ENCODE data around the gene FRMD3.
A peak's percentile ranks its signal among the peaks of the same experiment; 100 is the strongest.

The FRMD3 gene

GRCh38 chr9:83235526-83235925 is 302.7 kb downstream of the FRMD3 start:
- no peak for DNase-seq (ENCODE audit: low read depth)
- H3K4me3 ChIP-seq (replicated peaks; ENCODE audit: low read depth, low read length) = no peak overlapping the region
- no peak for TF ChIP-seq CTCF (IDR thresholded peaks at IDR 0.05; ENCODE audit: low read length, missing control alignments)

DNA sequence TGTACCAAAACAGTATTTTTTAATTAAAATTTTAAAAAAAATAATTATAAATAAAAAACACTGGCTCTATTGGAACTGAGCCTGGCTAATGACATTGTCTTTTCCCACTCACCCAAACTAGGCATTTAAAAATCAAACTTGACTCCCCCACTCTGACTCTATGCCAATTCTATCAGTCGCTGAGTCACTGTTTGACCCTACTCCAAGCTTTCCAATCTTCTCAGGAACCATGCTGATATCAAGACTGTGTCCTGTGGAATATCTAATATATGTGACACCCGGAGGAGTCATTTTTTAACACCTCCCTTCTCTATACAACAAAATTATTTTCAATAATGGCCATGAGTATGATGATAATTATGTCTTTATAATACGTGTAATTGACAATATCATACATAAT is 303.7 kb downstream of the FRMD3 start:
- no peak for TF ChIP-seq CTCF (IDR thresholded peaks at IDR 0.05; ENCODE audit: low read length, missing control alignments)
- peak; percentile 48 for DNase-seq (ENCODE audit: low read depth)
- no peak overlapping the region for H3K4me3 ChIP-seq (replicated peaks; ENCODE audit: low read depth, low read length)

GRCh38 chr9:83233647-83234046 is 304.6 kb downstream of the FRMD3 start:
- no peak for DNase-seq (ENCODE audit: low read depth)
- H3K4me3 ChIP-seq (replicated peaks; ENCODE audit: low read depth, low read length) = no peak overlapping the region
- no peak for TF ChIP-seq CTCF (IDR thresholded peaks at IDR 0.05; ENCODE audit: low read length, missing control alignments)

DNA sequence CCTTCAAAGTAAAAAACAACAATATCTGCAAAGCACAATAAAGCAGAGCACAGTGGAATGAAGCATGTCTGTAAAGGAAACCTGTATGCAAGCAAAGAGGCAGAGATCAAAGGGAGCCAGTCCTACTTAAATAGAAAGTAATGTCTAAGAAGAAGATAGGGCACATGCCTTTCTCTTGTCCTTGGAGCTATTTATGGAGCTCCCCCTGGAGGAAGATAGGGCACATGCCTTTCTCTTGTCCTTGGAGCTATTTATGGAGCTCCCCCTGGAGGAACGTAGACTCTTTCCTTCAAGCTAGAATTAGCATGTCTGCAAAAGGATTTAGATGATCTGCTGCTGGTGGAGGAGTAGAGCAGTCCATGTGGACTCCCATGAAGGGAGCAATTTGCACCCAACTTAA is 307.2 kb downstream of the FRMD3 start:
- TF ChIP-seq CTCF (IDR thresholded peaks at IDR 0.05; ENCODE audit: low read length, missing control alignments) = no peak
- DNase-seq (ENCODE audit: low read depth) = no peak
- H3K4me3 ChIP-seq (replicated peaks; ENCODE audit: low read depth, low read length) = no peak overlapping the region

DNA sequence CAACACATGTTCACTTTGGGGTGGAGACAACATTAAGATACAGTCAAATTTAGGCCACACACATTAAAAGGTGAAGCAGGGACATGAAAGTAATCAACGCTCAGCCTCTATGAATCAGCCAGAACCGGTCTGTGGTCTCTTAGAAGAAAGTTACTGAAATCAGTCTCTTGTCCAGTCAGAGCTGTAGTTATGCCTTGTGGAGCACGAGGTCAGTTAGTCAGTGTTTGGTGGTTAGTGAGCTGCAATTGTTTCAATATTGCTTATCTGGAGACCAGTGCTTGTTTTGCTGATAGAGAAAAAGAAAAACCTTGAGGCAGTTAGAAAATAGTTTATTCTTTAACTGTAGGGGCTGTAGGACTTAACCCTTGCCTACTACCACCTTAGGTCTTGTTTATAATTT is 317.5 kb downstream of the FRMD3 start:
- no peak for TF ChIP-seq CTCF (IDR thresholded peaks at IDR 0.05; ENCODE audit: low read length, missing control alignments)
- no peak overlapping the region for H3K4me3 ChIP-seq (replicated peaks; ENCODE audit: low read depth, low read length)
- DNase-seq (ENCODE audit: low read depth) = peak; percentile 86

- peak overlapping the region; percentile 80 for H3K4me3 ChIP-seq (replicated peaks; ENCODE audit: low read depth, low read length)
- no peak for TF ChIP-seq CTCF (IDR thresholded peaks at IDR 0.05; ENCODE audit: low read length, missing control alignments)
- DNase-seq (ENCODE audit: low read depth) = no peak
Observed at GRCh38 chr9:83219924-83220438, 318.2 kb downstream of the FRMD3 start.

DNA sequence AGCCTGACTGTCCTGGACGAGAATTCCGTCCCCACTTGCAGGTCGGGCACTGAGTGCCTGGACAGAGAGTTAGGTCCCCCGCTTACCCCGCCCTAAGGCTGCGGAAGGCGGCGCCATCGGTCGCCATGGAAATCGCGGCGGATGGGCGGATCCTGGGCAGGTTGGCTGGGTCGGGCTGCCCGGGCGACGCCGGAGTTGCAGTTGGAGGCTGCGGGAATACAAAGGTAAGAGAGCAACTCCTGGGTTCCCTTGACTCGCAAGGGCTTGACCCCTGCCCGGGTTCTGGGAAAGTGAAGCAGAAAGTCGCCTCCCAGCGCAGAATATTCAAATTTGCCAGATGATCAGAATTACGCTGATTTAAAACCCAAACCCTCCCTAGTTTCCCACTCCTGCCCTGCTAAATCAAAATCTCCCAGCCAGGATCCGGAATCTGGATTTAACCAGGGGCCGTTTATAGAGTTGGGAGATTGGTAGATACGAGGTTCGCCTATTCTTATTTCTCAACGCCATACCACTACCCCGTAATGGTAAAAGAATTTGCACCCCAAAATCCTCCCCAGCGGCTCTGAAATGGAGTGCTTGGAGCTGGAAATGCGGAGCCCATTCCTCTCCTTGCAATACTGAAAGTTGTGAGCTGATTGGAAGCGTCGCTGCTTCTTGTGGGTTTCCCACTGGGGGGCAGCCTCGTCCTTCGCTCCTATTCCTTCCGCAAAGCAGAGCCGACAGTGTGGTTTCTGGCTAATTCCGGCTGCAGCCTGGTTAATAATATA is 318.9 kb downstream of the FRMD3 start:
- peak overlapping the region; percentile 80 for H3K4me3 ChIP-seq (replicated peaks; ENCODE audit: low read depth, low read length)
- peak; percentile 37 for TF ChIP-seq CTCF (IDR thresholded peaks at IDR 0.05; ENCODE audit: low read length, missing control alignments)
- DNase-seq (ENCODE audit: low read depth) = peak; percentile 80
